Germinal center (tissue), 1 donor: ENCODE results near the gene C9orf43.
A peak's percentile ranks its signal among the peaks of the same experiment; 100 is the strongest.
"Not testable (repeated sequence)": the region's sequence is repeated elsewhere in the genome, so short reads cannot be mapped to it uniquely, and the experiment has no call there.

Source experiments
- DNase-seq: peaks from one replicate; pipeline ENCODE4 v3.0.0; 2012; ENCODE audit warnings: mixed read lengths, low spot score

C9orf43 gene

DNA sequence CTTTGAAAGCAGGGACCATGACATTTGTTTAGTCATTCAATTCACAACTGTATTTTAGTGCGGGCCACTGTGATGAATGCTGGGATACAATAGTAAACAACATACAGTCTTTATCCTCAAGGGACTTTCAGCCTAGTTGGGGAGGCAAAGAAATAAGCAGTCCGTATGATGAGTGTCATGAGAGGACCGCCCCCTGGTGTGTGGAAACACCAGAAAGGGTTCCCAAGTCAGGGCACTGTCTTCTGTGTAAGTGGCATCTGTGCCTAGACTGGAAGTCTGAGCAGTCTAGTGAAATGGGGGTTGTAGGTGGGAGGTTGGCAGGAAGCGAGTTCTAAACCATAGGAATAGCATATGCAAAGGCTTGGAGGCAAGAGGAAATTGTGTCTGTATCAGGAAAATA, 6.8 kb downstream of the C9orf43 start:
- DNase-seq: no peak

DNA sequence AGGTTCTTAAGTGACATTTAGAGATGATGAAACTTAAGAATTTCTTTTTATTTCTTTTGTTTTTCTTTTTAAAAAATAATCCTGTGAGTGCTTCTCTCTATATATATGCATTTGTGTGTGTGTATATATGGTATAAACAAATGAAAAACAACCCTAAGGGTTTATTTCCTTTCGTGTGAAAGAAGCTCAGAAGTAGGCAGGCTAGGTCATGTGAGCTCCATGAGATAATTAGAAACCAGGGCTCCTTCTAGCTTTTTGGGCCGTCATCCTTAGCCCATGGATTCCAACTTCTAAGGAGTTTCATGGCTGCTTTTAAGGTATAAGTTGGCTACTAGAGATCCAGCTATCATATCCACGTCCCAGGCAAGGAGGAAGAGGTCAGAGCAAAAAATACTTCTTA, 11.2 kb downstream of the C9orf43 start:
- DNase-seq: no peak

DNA sequence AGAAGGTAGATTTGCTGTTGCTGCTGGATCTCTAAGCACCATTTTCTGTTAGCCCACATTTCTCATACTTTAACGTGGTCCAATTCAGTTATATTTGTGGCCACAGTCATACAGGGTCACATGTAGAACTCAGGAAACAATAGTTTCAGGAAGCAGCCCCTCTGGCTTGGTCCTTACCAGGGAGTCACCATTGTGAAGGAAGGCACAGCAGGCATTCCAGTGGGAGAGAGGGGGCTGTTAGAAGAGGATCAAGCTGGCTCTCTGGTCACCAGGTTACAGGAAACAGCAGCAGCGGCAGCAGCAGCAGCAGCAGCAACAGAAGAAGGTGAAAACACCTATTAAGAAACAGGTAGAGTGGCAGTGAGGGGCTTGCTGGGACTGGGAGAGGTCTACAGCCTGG, 14.5 kb downstream of the C9orf43 start:
- no peak for DNase-seq

DNA sequence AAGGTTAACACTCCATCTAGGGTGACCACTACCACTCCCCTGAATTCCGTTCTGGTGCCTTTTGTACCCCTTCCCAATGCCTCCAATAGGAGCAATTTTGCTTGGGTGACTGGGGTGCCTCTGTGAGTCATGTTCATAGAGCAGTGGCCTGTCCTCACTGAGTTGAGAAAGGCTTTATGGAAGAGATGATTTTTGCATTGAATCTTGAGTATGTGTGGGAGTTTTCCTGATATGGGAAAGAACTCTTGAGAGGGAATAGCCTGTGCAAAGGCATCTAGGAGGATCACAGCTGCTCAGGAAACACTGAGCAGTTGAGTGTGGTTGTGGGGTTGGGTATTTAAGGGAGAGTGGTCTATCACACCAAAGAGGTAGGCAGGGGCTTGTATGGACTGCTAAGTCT, 16.2 kb downstream of the C9orf43 start:
- DNase-seq: no peak

DNA sequence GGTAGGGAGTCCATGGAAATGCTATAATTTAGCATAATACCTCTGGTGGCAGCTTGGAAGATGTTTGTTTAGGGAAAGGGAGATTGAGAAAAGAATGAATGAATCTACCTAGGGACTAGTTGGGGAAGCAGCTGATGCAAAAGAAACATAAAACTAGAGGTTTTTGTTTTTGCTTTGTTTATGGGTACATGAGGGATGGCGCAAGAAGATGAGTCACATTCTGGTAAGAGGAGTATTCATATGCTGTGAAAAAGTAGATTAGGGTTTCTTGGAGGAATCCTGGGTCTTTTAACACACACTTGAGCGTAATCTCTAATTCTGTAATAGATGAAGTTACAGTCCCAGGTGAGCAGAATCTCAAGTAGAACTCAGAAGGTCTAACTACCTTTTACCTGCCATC, 17.1 kb downstream of the C9orf43 start:
- no peak for DNase-seq

DNA sequence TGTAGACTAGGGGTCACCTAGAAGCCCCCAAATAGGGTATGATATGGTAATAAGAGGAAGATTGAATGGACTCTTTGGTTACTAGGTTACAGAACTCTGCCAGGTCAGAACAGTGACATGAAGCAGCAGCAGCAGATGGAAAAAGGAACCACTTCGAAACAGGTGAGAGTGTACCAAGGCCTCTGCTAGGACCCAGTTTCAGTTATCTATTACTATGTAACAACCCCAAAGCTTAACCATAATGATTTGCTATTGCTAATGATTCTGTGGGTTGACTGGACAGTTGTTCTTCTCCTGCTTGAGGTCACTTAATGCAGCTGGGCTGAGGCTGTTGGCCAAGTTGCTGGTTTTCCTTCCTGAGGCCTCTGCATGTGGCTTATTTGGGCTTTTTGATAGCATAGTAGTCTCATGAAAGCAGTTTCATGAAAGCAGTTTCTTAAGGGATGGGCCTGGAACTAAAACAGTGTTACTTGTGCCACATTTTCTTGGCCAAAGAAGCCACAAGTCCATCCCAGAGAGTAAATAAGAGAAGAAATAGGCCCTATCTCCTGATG, 17.6 kb downstream of the C9orf43 start:
- DNase-seq: no peak

DNA sequence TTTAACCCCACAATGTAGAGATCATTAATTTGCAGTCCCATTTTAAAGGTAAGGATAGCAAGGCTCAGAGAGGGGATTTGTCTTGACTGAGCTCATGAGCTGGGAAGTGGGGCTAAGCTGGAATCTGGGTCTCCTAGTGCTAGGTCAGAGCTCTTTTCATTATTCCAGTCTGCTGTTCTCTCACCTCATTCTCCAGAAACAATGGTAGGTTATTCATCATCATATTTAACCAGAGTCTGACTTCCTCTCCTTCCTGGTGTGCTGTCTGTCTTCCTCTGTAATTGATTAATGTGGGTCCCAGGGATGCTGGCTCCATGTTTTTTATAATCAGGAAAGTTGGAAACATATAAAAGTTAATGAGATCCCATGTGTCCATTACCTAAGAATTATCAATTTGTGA, 20.6 kb downstream of the C9orf43 start:
- DNase-seq: no peak

DNA sequence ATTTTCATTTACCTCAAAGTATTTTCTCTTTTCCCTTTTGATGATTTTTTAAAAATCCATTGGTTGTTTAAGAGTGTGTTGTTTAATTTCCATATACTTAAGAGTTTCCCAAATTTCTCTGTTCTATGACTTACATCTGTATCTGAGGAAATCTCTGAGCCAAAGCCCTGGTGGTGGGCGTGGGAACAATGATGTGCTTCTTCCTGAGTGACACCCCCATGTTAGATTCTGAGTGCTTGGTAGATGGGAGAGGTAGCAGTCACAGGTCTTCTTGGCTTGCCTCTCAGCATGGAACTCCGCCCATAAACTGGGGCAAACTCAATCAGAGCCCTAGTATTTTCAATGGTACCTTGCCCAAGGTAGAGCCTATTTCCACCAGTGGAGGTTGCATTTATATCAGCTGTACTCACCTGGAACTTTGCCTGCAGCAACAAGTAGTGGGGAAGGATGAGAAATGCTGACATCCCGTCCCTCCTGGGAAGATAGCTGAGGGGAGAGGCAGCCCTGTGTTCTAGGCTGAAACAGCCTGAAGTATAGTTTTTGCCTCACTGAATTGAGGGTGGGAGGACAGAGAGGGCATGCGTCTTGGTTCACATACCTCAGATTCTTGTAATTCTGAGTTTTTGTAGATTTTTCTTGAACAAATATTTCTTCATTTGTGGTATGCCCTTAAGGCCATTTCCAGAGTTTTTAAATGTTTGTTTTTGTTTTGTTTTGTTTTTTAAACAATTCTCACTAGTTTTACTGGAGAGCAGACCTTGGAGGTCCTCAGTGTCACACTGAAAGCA, 26.4 kb downstream of the C9orf43 start:
- no peak for DNase-seq

DNA sequence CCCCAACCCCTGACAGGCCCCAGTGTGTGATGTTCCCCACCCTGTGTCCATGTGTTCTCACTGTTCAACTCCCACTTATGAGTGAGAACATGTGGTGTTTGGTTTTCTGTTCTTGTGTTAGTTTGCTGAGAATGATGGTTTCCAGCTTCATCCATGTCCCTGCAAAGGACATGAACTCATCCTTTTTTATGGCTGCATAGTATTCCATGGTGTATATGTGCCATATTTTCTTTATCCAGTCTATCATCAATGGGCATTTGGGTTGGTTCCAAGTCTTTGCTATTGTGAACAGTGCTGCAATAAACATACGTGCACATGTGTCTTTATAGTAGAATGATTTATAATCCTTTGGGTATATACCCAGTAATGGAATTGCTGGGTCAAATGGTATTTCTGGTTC, 27.2 kb downstream of the C9orf43 start:
- DNase-seq: not testable (repeated sequence)

DNA sequence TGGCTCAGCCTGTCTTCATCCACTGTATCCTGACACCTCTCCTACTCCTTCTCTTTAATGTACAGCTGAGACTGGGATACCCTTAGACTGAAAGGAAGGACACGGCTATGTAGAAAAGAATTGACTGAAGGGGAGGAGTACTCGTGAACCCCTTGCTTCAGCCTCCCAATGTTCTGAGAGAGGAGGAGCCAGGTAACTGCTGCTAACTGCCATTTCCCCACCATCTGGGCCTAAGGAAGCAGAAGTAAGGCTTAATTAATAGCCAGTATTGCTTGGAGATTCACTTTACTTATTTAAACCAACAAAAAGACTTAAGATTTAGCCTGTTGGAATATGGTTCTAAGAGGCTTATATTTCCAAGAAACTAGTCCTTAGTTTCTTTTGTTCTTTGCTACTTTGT, 34.2 kb downstream of the C9orf43 start:
- no peak for DNase-seq

DNA sequence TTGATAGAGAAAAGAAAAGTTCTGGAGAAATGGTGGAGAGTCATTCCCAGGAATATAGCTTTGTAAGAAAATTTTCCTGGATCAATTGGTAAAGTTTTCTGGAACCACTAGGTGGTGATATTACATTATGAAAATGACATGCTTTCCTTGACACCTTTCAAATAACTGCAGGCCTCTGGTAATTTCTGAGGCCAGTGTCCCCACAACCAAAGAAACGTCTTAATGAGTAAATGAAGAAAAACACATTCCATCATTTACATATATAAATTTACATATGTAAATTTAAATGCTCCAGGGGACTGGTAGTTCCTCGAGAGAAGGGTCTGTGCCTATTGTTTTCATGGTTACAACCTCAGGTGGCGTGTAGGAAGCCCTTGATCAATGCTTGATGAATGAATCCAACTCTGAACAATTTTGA, 35.8 kb downstream of the C9orf43 start:
- DNase-seq: peak; percentile 47

DNA sequence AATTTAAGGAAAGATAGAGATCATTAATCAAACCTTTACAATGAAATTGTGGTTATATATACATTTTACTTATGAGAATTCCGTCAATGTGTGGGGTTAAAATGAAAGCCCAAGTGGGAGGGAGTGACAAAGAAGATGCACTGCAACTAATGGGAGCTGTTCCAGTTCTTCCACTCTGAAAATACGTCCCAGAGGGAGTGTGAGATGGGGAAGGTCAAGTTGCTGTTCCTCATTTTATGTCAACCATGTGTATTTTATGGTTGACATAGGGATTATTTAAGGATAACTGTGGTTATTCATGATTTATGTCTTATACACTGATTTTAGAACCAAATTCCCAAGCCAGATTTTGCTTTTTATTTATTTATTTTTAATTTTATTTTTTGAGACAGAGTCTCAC, 38.8 kb downstream of the C9orf43 start:
- no peak for DNase-seq

DNA sequence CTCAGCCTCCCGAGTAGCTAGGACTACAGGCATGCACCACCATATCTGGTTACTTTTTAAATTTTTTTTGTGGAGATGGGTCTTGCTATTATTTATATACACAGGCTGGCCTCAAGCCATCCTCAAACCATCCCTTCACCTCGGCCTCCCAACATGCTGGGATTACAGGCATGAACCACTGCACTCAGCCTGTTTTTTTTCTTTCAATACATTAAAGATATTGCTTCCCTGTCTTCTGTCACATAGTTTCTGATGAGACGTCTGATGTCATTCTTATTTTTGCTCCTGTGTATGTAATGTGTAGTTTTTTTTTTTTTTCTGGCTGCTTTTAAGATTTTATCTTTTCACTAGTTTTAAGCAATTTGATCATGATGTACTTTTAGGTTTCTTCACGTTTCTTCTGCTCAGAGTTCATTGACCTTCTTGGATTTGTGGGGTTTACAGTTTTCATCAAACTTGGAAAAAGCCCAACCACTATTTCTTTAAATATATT, 41.6 kb downstream of the C9orf43 start:
- no peak for DNase-seq

DNA sequence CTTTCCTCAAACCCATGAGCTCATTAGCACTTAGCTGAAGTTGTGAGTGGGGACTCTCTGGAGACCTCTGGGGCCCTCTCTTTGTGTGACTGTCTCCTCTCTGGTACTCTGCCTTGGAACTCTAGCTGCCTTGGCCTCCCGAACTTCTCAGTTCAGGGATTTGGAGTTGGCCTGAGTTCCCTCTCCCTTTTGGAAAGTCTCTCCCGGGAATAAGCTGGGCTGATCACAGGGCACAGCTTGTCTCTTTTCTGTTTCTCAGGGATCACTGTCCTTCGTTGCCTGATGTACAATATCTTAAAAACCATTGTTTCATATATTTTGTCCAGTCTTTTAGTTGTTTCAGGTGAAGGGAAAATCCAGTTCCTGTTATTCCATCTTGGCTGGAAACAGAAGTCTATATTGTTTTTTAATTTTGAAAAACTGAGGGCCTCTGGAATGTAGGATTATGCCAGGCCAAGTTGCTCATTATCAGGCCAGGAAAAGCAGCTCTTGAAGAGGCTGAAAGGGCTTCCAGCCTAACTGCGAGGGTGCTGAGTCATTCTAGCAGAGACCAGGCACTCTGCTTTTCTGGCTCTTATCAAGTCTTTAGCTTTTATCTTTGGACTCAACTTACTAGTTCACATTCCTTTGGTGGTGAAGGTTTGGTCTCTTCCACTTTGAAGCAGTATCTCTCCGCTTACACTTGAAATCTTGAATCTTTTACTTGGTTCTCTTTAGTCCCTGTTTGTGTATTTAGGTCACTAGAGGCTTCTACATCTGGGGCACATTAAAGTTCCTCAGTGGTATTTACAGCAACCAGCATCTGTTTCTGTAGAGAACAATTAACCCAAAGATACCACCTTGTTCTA, 44.6 kb downstream of the C9orf43 start:
- no peak for DNase-seq

DNA sequence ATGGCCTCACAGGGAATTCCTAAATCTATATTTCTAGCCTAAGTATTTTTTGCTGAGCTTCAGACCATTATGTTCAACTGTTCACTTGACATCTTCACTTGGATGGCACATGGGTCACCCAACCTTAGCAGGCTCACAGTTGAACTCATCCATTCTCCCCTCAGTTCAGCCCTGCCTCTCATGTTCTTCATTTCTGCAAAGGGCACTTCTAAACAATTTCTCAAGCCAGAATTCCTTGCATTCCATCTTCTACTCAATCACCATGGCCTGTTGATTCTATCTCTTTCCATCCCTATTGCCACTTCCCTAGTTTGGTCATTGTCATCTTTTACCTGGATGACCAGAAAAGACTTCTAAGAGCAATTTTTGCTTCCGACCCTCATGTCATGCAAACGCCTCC, 45.7 kb downstream of the C9orf43 start:
- no peak for DNase-seq

DNA sequence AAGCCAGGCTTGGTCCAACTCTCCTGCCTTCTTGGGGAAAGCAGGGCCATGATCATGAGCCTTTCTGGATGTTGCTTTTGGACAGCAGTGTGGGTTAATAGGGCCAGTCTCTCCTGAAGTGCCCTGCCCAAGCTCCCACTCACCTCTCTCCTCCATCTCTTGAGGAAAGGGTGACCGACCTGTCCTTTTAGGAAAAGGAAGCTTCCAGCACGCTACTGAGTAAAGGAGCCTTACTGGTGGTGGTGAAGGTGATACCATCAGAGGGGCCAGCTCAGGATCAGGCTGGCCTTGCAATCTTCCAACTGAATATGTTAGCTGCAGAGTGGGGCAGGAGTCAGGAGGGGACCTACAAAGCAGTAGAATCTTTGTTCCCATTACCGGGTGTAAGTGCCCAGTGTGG, 50.7 kb downstream of the C9orf43 start:
- DNase-seq: no peak

DNA sequence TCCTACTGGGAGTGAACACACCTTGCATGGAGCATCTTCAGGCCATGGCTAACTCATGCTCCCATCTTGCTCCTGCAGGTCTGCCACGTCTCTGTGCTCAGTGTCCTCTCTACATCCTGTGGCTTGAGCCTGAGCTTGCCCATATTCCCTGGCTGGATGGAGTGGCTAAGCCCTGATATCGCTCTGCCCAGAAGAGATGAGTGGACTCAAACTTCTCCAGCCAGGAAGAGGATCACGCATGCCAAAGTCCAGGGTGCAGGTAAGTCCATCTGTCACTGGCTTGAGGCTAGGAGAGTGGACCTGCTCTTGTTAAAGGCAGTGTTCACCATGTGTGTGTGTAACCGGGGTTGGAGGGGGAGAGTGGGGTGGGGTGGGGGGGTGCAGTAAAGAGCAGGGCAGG, 51.4 kb downstream of the C9orf43 start:
- no peak for DNase-seq

DNA sequence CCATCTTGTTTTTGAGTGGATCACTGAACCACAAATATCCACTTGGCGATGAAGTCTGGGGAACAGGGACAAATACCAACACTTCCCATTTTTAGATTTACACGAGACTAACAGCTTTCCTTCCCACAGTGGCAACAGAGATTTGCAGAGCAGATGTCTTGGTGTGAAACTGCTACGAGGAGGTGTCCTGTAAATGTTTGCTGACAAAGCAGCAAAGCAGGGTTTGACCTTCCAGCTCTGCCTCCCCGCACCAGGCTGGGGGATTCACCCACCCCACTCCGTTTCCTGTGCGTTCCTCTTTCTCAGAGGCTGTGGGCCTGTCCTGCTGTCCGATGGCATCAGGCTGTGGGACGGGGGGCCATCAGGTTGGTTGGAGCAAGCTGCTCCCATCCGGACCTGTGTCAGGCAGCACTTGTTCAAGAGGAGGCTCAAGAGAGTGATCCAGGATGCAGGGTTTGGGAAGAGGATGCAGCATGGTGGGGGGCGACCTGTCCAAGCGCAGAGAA, 52.3 kb downstream of the C9orf43 start:
- no peak for DNase-seq

DNA sequence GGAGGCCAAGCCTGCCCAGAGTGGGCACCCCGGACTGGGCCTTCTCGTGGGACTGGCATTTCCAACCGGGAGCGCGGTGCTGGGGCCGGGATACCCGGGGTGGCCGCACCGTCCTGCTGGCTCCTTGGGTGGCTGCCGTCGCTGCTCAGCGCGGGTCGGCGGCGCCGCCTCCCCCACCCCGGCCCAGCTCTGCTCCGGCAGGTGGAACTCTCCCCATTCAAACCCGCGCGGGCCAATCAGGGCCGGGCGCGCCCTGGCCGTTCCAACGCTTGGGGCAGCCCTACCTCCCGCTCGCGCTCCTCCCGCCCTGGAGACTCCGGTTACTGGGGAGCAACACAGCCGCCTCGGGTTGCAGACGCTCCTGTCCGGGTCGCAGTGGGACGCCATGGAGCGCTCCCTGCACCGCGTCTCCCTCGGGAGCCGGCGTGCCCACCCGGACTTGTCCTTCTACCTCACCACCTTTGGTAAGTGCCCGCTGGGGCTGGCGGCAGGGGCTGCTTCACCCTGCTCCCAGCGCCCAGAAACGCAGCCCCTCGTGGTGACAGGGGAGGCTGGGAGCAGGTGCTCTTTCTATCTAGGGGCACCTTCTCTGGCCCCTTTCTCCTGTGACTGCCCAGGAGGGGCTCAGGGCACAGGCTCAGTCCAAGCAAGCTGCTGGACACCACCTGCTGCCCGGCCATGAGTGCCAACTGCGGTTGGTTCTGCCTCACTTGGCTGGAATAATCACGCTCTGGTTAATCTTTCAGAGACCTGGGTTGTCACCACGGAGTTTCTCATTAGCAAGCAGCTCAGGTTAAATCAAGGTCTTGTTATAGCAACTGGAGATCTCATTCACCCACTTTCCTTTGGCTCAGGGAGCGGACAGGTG, 53.1 kb downstream of the C9orf43 start, which contains the start of gene RGS3:
Gene RGS3 (plus strand): TSS at position 310 of the 868 bp plus-strand sequence. CDS start 76 bp downstream, at position 386.
- no peak for DNase-seq

DNA sequence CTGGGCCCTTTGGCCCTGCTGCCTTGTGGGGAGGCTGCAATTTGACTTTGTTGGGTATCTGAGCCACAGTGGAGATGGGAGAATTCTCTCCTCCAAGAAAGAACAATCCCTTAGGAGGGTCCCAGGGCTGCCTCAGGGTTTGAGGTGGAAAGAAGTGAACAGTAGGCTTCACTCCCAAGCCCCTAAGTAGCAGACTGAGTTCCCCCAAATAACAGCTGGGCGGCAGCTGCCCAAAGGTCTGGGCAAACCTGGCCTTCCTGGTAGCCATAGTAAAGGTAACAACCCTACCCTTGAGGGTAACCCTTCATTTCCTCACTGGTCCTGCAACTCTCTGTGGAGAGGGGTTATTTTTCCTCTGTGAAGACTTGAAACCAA, 53.7 kb downstream of the C9orf43 start:
- no peak for DNase-seq

DNA sequence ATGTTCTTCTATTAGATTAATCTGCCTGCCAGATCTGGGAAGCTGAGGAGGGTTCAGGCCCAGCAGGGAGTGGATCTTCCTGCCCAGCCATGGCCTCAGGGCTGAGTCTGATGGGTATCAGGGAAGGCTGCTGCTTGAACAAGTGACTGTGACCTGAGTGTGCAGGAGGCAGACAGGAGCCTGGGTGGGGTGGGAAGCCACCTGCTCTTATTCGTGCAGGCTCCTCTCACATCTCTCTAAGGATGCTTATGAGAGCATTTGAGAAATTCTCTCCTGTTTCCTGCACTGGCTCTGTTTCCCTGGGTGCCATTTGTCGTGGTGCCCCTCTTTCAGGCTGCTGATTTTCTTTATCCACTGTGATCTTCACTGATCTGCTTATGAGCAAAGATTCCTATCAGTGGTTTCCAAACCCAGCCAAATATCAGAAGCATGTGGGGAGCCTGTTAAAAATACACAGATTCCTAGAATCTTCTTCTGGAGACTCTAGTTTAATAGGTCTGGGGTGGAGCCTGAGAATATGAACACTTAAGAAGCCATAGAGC, 55.1 kb downstream of the C9orf43 start:
- DNase-seq: no peak
